ENCODE results near the gene RNF169.

Gene RNF169

GRCh38 chr11:74770456-74770855 is 21.8 kb downstream of the RNF169 start:
- DNase-seq = no peak

DNA sequence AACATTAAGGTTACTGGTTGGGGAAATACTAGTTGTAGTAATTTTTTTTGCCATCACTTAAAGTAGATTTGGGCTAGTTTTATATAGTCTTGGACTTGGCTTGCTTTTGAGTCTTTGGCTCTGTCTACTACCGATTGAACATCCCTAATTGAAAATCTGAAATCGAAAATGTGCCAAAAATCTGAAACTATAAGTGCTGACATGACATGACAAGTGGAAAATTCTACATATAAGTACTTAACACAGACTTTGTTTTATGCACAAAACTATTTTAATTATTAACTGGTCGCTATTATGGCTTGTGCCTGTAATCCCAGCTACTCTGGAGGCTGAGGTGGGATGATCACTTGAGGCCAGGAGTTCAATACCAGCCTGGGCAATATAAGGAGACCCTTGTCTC is 22.5 kb downstream of the RNF169 start:
- no peak for DNase-seq

GRCh38 chr11:74773476-74773875 is 24.8 kb downstream of the RNF169 start:
- DNase-seq = no peak

DNA sequence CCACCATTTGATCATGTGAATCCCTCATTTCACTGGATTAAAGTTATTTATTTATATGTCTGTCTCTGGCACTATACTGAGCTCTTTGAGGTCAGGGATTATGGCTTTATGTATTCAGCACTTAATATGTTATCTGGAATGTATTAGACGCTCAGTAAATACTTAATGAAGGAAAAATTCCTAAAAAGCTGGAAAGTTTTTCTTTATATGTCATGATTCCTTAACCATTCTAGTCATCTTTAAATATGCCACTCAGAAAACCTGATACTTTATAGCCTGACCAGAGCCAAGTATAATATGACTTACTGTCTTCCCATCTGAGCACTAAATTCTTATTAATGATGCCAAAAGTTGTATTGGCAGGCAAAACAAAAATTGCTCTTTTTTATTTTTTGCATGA is 27.1 kb downstream of the RNF169 start:
- no peak for DNase-seq

DNA sequence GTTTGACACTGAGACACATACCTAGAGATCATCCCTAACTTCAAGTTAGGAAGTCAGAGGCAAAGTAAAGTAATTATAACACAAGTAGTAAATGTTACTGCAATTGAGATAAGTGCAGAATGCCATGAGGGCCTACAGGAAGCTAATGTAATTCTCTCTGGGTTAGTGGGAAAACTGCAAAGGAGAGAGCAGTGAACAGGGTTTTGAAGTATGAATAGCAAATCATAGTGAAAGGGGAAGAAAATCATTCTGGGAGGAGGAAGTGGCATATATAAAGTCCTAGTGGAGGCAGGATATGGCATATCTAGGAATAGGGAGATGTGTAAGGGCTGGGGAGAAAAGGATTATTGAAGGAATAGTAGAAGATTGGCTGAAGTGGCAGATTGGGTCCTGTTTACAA is 27.9 kb downstream of the RNF169 start:
- no peak for DNase-seq

DNA sequence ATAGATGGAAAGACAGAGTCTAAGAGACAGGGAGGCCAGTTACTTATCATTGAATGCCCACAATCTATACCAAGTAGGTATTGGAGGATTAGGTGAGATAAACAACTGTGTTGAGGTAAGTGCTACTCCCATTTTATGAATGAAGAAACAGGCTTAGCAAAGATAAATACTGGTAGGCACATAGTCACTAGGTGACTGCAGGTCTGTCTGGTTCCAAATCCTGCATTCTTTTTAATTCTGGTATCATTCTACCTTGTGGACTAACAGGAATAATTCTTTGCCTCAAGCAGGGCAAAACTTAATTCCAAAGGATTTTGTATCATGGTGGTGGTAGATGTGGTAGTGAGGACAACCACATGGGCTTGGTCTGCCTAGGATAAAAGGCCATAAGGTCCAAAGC is 28.4 kb downstream of the RNF169 start:
- no peak for DNase-seq

DNA sequence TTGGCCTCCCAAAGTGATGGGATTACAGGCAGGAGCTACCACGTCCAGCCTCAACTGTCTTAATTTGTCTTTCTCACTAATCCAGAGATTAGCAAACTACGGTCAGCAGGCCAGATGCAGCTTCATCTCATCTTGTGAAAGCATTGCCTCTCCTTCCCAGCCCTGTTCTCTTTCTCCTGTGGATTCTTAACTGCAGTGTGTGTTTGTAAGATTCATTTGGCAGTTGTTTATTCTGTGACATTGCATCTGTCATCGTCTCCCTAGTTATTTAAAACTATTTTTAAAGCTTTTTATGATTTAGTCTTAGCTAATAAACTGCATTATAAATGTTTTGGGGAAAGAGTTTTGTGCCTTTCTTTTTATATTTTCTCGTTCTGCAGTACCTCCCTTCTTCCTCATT is 29.2 kb downstream of the RNF169 start:
- DNase-seq = no peak

DNA sequence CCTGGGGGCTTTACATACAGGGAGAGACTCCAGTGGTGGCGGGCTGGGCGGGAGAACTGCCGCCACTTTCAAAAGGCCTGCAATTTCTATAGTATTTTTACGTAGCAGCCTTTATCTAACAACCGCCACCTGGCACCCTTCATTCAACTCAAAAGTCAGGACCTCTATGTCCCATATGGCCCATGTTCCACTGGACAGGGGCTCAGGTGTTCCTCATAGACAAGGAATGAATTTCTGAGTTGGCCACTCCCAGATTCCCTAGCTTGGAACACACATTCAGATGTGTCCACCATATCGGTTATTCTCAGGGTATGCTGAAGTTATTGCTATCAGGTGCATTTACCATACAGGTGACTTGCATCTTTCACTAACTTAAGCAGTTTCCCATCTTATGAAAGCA is 29.9 kb downstream of the RNF169 start:
- DNase-seq = no peak

- no peak for DNase-seq
Observed at GRCh38 chr11:74780248-74781005, 31.8 kb downstream of the RNF169 start.

DNA sequence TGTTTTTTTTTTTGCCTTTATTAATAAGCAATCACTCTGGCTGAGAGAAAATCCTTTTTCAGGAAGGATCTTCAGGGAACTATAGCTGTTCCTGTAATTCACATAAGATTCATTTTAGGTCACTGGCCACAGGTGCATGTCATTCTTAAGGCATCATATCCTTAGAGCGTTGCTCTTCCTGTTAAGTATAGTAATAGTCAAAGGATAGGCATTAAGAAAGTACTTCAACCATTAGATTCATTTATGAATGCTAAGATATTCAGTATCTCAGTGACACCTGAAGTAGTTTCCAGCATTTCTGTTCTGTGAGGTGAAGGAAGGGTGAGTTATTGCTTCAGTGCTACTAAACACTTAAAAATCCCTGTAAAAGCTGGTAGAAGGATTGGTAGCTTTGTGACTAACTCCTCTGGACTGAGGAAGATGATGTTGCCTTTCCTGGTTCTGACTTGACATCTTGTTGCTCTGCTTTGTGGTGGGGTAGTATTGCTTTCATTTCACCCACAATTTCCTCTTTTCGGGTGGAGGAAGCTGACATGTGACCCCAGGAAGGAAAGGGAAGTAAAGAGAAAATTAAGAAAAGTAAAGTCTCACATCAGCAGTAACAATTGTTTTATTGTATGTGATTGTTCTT is 34.7 kb downstream of the RNF169 start:
- peak in 1 of 5 donors; percentile 70 for DNase-seq

DNA sequence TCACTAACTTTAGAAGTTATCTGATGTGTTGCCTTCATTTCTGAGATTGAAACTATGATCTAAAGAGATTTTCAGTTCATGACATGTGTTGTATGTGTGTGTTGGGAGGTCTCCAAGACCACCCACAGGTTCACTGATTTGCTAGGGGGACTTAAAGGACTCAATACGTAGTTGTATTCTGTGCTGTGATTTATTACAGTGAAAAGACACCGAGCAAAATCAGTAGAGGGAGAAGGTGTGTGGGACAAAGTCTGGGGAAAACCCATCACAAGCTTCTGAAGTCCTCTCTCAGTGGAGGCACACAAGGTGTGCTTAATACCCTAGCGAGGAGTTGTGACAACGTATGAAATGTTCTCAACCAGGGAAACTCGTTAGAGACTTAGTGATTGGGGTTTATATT is 35.6 kb downstream of the RNF169 start:
- no peak for DNase-seq

DNA sequence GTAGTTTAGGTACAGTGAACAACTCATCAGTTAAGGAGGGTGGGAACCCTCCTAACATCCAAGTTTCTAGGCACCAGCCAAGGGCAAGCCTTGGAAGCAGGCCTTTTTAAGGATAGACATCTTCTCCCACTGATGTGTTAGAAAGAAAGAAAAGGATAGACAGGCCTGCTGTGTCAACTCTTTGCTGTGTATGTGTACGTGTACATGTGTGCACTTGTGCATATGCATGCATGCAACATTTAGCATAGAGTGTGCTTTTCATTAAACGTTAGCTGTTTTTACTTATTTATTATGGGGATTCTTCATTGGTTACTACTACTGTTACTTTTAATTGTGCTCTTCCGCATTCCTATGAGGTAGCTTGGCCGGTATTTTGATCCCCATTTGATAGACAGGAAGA is 36.1 kb downstream of the RNF169 start:
- DNase-seq = no peak

DNA sequence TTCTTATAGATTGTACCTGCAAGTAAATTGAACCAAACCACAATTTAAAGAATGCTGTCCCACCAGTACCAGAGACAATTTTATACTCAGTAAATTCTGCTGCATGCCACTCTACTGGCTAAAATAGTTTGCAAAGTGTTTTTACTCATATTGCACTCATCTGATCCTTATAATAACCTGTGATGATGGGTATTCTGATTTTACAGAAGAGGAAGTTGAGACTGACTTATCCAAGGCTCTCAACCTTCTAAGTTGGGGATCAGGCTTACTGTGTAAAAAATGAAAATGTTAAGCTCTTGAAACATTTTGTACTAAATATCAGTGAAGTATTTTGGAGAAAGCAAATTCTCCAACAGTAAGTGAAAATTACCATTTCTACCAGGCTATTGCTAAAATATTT is 37.9 kb downstream of the RNF169 start:
- DNase-seq = no peak

- no peak for DNase-seq
Observed at GRCh38 chr11:74791333-74792100, 42.9 kb downstream of the RNF169 start.

DNA sequence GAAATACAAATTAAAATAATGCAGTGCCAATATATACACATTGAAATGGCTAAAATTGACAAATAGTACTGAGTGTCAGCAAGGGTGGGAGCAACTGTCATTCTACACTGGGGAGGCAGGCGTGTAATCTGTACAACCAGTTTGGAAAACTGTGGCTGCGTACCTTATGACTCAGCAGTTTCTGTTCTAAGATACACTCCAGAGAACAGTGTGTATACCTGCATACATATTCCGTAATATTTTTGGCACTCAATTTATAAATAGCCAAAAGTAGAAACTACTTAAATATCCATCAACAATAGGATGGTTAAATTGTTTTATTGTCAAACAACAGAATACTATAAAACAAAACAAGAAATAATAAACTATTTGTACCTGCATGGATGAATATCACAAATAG is 57.6 kb downstream of the RNF169 start:
- no peak for DNase-seq

GRCh38 chr11:74809801-74810200 is 61.2 kb downstream of the RNF169 start:
- no peak for DNase-seq

DNA sequence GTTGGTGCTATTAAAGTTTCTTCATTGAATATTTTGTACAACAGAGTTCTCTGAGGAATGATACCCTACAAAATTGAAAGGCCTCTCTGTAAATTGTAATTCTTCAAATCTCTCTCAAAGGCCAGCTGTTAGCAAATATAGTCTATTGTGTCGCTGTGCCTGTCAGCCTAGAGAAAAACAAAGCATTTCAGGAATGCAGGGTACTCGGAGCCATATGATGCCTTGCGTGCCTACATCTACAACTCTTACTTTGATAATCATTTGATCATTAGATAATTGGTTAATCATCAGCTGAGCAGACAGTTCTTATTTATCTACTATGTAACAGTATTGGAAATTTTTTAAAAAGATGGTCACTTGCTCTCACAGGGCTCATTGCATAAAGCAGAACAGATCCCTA is 67.3 kb downstream of the RNF169 start:
- DNase-seq = no peak

DNA sequence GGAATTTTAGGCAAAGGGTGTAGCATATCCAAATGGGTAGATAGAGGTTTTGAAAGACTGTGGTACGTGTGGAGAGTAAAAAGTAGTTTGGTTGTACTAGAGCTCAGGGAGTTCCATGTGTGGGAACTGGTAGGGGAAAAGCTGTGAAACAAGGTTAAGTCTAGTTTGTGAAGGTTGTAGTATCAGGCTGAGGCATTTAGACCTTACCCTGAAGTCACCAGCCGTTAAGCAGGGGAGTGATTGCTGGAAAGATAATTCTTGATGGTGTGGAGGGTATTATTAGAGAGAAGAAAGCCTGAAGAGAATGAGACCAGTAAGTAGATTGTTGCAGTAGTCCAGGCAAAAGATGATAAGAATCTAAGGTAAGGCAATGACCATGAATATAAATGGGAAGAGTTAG is 68.0 kb downstream of the RNF169 start:
- DNase-seq = no peak

DNA sequence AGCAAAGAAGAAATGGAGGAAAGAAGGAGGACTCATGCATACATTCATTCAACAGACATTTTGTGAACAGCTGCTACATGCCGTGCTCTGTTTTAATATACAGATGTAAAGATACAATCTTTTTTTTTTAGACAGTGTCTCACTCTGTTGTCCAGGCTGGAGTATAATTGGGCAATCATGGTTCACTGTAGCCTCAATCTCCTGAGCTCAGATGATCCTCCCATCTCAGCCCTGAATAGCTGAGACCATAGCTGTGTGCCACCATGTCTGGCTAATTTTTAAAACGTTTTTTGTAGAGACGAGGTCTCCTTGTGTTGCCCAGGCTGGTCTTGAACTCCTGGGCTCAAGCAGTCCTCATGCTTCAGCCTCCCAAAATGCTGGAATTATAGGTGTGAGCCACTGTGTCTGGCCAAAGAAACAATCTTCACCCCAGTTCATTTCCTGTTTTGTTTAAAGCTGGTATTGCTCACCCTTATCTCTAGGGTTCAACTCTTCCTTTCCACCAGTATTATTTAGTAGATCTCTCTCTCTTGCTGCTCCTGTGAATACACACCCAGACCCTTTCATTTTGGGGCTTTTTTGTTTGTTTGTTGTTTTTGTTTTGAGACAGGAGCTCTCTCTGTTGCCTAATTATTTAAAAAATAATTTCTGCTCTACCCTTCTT is 69.8 kb downstream of the RNF169 start:
- DNase-seq = no peak

- DNase-seq = no peak
Observed at GRCh38 chr11:74819400-74819799, 70.8 kb downstream of the RNF169 start.

- peak in 1 of 5 donors; percentile 6 for DNase-seq
Observed at GRCh38 chr11:74820763-74821162, 72.1 kb downstream of the RNF169 start.

GRCh38 chr11:74822170-74822569 is 73.5 kb downstream of the RNF169 start:
- DNase-seq = no peak

- no peak for DNase-seq
Observed at GRCh38 chr11:74824285-74824982, 75.8 kb downstream of the RNF169 start.

Measured in T-helper 1 cell (primary cell).